Body of pancreas (tissue), 4 donors: ENCODE results near the gene NAGPA. TPM values are rescaled to one million over a fixed set of nuclear protein-coding genes. Genes with fewer than 3 reads are reported as not detected.
A peak's percentile ranks its signal among the peaks of the same experiment; 100 is the strongest.

Experiments used
- ATAC-seq: fragments of 150-250 bp; one replicate; pipeline ENCODE4 v1.9.1; 2016
- DNase-seq, 4 donors: peaks; one replicate each; pipeline ENCODE4 v3.0.0-alpha.2; 2019
- H3K27ac ChIP-seq, 4 donors: fragments of 200-600 bp; sonication (generic); 1 replicate in 3 of 4; 2 replicates in 1 of 4; pipeline versions ENCODE4 v1.5.1 to v1.6.1; 2016 to 2019; ENCODE audit warnings: mild to moderate bottlenecking in 1 of 4, mixed read lengths in 1 of 4, moderate library complexity in 1 of 4
- H3K27me3 ChIP-seq, 2 donors: fragments of 200-600 bp; sonication (generic); one replicate each; pipeline ENCODE4 v1.6.0; 2016; ENCODE audit warnings: mild to moderate bottlenecking in 1 of 2
- H3K36me3 ChIP-seq, 2 donors: fragments of 200-600 bp; sonication (generic); replicated peaks in 1 of 2; 2 replicates each; pipeline ENCODE4 v1.5.1; 2016; ENCODE audit warnings: low read depth in 2 of 2; ENCODE audit not compliant: insufficient read depth in 1 of 2
- H3K4me1 ChIP-seq: fragments of 200-600 bp; sonication (generic); one replicate; pipeline ENCODE4 v1.6.0; 2016
- H3K4me3 ChIP-seq, 2 donors: fragments of 200-600 bp; sonication (generic); 1 replicate in 1 of 2; 2 replicates in 1 of 2; pipeline ENCODE4 v1.5.1; 2016 to 2019
- H3K9me3 ChIP-seq, 3 donors: fragments of 200-600 bp; sonication (generic); 1 replicate in 2 of 3; 2 replicates in 1 of 3; pipeline ENCODE4 v1.5.1; 2016
- CTCF ChIP-seq, 7 experiments: fragments of 450-650 bp in 4 of 7; fragments of 200-600 bp in 3 of 7; sonication (generic) in 3 of 7; IDR thresholded peaks; one replicate each; pipeline ENCODE4 v1.5.1; 2016 to 2019; ENCODE audit warnings: antibody characterized with exemption in 7 of 7
- POLR2A ChIP-seq, 3 donors: fragments of 450-650 bp; IDR thresholded peaks; one replicate each; pipeline ENCODE4 v1.6.1; 2016; ENCODE audit warnings: antibody characterized with exemption in 3 of 3, mild to moderate bottlenecking in 2 of 3
- WGBS, 2 donors: methylation state at CpG; one replicate each; pipeline ENCODE4 v1.1.5; 2017; 5-methylcytosine and 5-hydroxymethylcytosine counted together
- intact Hi-C: fragments of 100-400 bp; cut with DNase I; formaldehyde crosslinking; loops from one replicate; pipeline ENCODE4 v1.15.1; 2023
- total RNA-seq, 2 donors: library from RNA; depleted of rRNA; stranded (reverse); fragments of >200 nt; gene quantifications; one replicate each; pipeline ENCODE4 v1.1.0, GENCODE V29; 2016

The NAGPA gene
- total RNA-seq, 2 donors from 2014 or later = 7.9 to 24.6 TPM

- ATAC-seq = no peak
Measured at GRCh38 chr16:5035909-5036227, 2.1 kb upstream of the NAGPA start.

GRCh38 chr16:5034167-5034523 lies 410 bp upstream of the NAGPA start:
- WGBS, 2 donors = 4 to 10% methylated on average over 2 of the region's 2 CpGs
- peak overlapping the region in 3 of 4 donors; percentile 52 to 84 (median 80) for H3K27ac ChIP-seq
- peaks cover 0 to 2% of the 10 kb centered on the region in 2 donors for H3K36me3 ChIP-seq
- no peaks in the 10 kb centered on the region for H3K9me3 ChIP-seq
- H3K27me3 ChIP-seq = no peaks in the 10 kb centered on the region
- ATAC-seq = no peak
- no peak for TF ChIP-seq POLR2A (IDR thresholded peaks at IDR 0.05)
- TF ChIP-seq CTCF (IDR thresholded peaks at IDR 0.05) = no peak
- peak overlapping the region; percentile 88 to 90 for H3K4me3 ChIP-seq
- intact Hi-C loops = no loop called here
- peaks cover 39% of the 10 kb centered on the region for H3K4me1 ChIP-seq
- DNase-seq = no peak

More at GRCh38 chr16:5035909-5036227, 2.1 kb upstream of the NAGPA start:
- no peak for DNase-seq
- no peaks in the 10 kb centered on the region for H3K36me3 ChIP-seq
- H3K27me3 ChIP-seq = no peaks in the 10 kb centered on the region
- H3K27ac ChIP-seq = peak overlapping the region; percentile 54 to 84 (median 78)
- TF ChIP-seq CTCF (IDR thresholded peaks at IDR 0.05) = no peak
- no peak for TF ChIP-seq POLR2A (IDR thresholded peaks at IDR 0.05)
- peaks cover 39% of the 10 kb centered on the region for H3K4me1 ChIP-seq
- intact Hi-C loops = no loop called here
- no peak overlapping the region for H3K4me3 ChIP-seq
- no peaks in the 10 kb centered on the region for H3K9me3 ChIP-seq
- WGBS, 2 donors = 50 to 92% methylated on average over 1 of the region's 1 CpG

- Histone ChIP-seq H3K4me3 (peak overlapping the region in 1 of 2 donors; percentile 90), H3K4me1 (peaks cover 39% of the 10 kb centered on the region), H3K36me3 (peaks cover 0 to 2% of the 10 kb centered on the region in 2 donors), H3K27ac (no peak overlapping the region), H3K9me3 (no peaks in the 10 kb centered on the region), H3K27me3 (no peaks in the 10 kb centered on the region)
- TF ChIP-seq CTCF (IDR thresholded peaks at IDR 0.05) (no peak), POLR2A (IDR thresholded peaks at IDR 0.05) (no peak)
- ATAC-seq (no peak), DNase-seq (no peak)
- 12 to 19% methylated on average over 8 to 12 of the region's 12 CpGs for WGBS, 2 donors
- intact Hi-C loops = no loop called here
Measured at GRCh38 chr16:5032748-5033167, 977 bp downstream of the NAGPA start.

- 80 to 83% methylated on average over 7 of the region's 7 CpGs for WGBS, 2 donors
- Histone ChIP-seq H3K36me3 (peaks cover 0 to 2% of the 10 kb centered on the region in 2 donors), H3K4me1 (peaks cover 32% of the 10 kb centered on the region), H3K9me3 (no peaks in the 10 kb centered on the region), H3K27me3 (no peaks in the 10 kb centered on the region), H3K4me3 (no peak overlapping the region), H3K27ac (no peak overlapping the region)
- DNase-seq = no peak
- no peak for ATAC-seq
- TF ChIP-seq CTCF (IDR thresholded peaks at IDR 0.05) (no peak), POLR2A (IDR thresholded peaks at IDR 0.05) (no peak)
- intact Hi-C loops = no loop called here
Measured at GRCh38 chr16:5031601-5032000, 2.1 kb downstream of the NAGPA start.

- WGBS, 2 donors = 84 to 85% methylated on average over 12 of the region's 12 CpGs
- no peak overlapping the region for H3K27ac ChIP-seq
- DNase-seq (no peak), ATAC-seq (no peak)
- H3K36me3 ChIP-seq = peaks cover 0 to 2% of the 10 kb centered on the region in 2 donors
- no peak overlapping the region for H3K4me3 ChIP-seq
- TF ChIP-seq CTCF (IDR thresholded peaks at IDR 0.05) (no peak), POLR2A (IDR thresholded peaks at IDR 0.05) (no peak)
- H3K9me3 ChIP-seq = no peaks in the 10 kb centered on the region
- H3K4me1 ChIP-seq = peaks cover 22% of the 10 kb centered on the region
- intact Hi-C loops = no loop called here
- no peaks in the 10 kb centered on the region for H3K27me3 ChIP-seq
Measured at GRCh38 chr16:5030251-5030870, 3.4 kb downstream of the NAGPA start.
